Hematopoietic multipotent progenitor cell treated with erythropoietin and hydrocortisone succinate and interleukin-3 and kit ligand, for 8 days (in vitro differentiated cells): Measurements from ENCODE around the gene DIP2C.
"Not testable (repeated sequence)": the region's sequence is repeated elsewhere in the genome, so short reads cannot be mapped to it uniquely, and the experiment has no call there.

Experiments used
- DNase-seq: peaks from one replicate; pipeline ENCODE4 v3.0.0-alpha.2; 2015

The DIP2C gene

GRCh38 chr10:607545-608185, 81.8 kb downstream of the DIP2C start:
- no peak for DNase-seq

GRCh38 chr10:606762-607544, 82.5 kb downstream of the DIP2C start:
- no peak for DNase-seq

- no peak for DNase-seq
Observed at GRCh38 chr10:605632-606325, 83.7 kb downstream of the DIP2C start.

GRCh38 chr10:604716-605631, 84.5 kb downstream of the DIP2C start:
- DNase-seq, result no peak

- no peak for DNase-seq
Observed at GRCh38 chr10:603745-604144, 85.7 kb downstream of the DIP2C start.

- DNase-seq, result no peak
Observed at GRCh38 chr10:602391-603005, 87.0 kb downstream of the DIP2C start.

- no peak for DNase-seq
Observed at GRCh38 chr10:601660-601963, 87.9 kb downstream of the DIP2C start.

- DNase-seq, result no peak
Observed at GRCh38 chr10:600876-601659, 88.4 kb downstream of the DIP2C start.

GRCh38 chr10:600234-600633, 89.2 kb downstream of the DIP2C start:
- no peak for DNase-seq

- no peak for DNase-seq
Observed at GRCh38 chr10:599767-600166, 89.7 kb downstream of the DIP2C start.

GRCh38 chr10:598415-599170, 90.9 kb downstream of the DIP2C start:
- DNase-seq, result no peak

- no peak for DNase-seq
Observed at GRCh38 chr10:597976-598375, 91.5 kb downstream of the DIP2C start.

- DNase-seq, result no peak
Observed at GRCh38 chr10:596725-597345, 92.6 kb downstream of the DIP2C start.

GRCh38 chr10:596131-596530, 93.3 kb downstream of the DIP2C start:
- not testable (repeated sequence) for DNase-seq

- DNase-seq, result no peak
Observed at GRCh38 chr10:595473-595872, 94.0 kb downstream of the DIP2C start.

- DNase-seq, result no peak
Observed at GRCh38 chr10:594584-595270, 94.7 kb downstream of the DIP2C start.

GRCh38 chr10:593901-594457, 95.5 kb downstream of the DIP2C start:
- DNase-seq, result no peak

- DNase-seq, result no peak
Observed at GRCh38 chr10:593421-593820, 96.0 kb downstream of the DIP2C start.

GRCh38 chr10:593016-593415, 96.5 kb downstream of the DIP2C start:
- DNase-seq, result no peak

- DNase-seq, result no peak
Observed at GRCh38 chr10:591646-592045, 97.8 kb downstream of the DIP2C start.
